AG09319 (cell line): Measurements from ENCODE around the gene PLCH1.
A peak's percentile ranks its signal among the peaks of the same experiment; 100 is the strongest.

Source experiments
- DNase-seq: peaks from one replicate; pipeline ENCODE4 v3.0.0-alpha.2; 2010; ENCODE audit warnings: low read depth; ENCODE audit errors: extremely low read depth
- TF ChIP-seq, protein P1 (sequence below): IDR thresholded peaks from 2 replicates; pipeline ENCODE4 v1.5.1; 2011; ENCODE audit warnings: low read depth, mild to moderate bottlenecking, inconsistent platforms, low read length, moderate library complexity

The PLCH1 gene

DNA sequence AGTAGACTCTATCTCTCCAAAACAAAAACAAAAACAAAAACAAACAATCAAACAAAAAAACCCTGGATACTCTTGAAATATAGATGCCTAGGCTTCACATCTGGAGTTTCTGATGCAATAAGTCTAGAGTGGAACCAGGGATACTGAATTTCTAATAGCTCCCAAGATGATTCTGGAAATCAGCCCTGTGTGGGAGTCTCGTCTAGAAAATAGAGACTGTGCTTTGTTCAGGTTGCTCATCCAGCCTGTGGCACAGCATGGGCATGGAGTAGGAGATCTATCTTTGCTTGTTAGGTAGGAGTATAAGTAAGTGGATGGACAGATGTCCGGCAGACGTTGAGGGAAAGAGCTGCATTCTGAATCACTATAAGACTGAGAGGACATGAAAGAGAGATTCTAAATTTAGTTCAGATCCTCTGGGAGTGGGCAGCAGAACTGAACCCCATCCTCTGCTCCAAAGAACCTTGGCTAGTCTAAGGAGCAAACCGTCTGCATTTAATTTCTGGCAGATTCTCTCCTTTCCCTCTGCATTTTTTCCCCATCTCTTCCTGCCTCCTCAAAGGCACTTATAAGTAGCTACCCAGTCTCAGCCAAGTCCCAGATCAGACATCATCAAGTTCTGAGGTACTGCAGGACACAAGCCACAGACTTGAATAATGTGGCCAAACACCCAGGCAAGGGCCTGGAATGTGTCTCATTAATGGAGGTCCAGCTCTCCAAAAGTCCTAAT, 358.8 kb downstream of the PLCH1 start:
- TF ChIP-seq, protein P1, sequence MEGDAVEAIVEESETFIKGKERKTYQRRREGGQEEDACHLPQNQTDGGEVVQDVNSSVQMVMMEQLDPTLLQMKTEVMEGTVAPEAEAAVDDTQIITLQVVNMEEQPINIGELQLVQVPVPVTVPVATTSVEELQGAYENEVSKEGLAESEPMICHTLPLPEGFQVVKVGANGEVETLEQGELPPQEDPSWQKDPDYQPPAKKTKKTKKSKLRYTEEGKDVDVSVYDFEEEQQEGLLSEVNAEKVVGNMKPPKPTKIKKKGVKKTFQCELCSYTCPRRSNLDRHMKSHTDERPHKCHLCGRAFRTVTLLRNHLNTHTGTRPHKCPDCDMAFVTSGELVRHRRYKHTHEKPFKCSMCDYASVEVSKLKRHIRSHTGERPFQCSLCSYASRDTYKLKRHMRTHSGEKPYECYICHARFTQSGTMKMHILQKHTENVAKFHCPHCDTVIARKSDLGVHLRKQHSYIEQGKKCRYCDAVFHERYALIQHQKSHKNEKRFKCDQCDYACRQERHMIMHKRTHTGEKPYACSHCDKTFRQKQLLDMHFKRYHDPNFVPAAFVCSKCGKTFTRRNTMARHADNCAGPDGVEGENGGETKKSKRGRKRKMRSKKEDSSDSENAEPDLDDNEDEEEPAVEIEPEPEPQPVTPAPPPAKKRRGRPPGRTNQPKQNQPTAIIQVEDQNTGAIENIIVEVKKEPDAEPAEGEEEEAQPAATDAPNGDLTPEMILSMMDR = no peak
- no peak for DNase-seq

DNA sequence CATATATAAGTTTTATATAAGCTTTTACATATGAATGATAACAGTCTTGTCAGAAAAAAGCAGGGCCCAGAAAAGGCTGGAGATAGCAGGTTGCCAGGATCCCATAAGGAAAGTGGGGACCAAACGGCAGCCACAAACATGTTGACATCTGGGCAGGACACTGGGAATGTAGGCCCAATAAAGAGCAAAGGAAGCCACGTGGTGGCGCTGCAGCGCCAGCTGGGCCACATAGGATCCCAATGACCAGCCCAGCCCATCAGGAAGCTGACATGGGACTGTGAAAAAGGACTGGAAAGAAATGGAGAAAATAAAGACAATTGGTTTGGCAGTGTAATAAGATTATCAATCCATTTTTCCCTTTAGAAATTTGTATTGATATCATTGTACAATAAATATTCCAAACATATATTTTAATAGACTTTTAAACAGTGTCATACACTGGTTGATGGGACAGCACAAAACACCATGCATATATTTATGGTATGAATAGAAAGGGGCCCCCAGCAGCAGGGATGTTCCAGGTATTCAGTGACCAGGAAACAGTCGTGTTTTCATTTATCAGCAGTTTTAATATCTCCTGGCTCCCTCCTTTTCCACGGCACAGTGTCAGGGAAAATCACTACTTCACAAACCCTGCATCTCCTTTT, 362.4 kb downstream of the PLCH1 start:
- TF ChIP-seq, protein P1 = peak; percentile 81
- DNase-seq = peak; percentile 39

DNA sequence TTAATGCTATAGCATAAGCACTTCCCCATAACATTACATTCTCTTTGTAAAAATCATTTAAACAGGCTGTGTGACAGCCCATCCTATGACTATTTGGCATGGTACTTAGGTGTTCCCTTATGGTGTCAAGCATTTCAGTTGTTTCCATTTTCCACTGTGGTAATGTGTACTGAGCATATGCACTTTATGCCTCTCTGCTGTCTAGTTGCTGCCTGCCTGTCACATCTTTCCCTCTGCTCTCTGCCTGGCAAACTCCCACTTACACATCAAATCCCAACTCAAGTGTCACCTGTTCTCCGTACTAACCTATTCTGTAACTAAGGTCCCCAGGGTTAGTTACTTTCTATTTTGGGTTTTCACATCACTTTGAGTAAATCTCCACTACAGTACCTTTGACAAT, 367.0 kb downstream of the PLCH1 start:
- no peak for DNase-seq
- TF ChIP-seq, protein P1 = no peak

DNA sequence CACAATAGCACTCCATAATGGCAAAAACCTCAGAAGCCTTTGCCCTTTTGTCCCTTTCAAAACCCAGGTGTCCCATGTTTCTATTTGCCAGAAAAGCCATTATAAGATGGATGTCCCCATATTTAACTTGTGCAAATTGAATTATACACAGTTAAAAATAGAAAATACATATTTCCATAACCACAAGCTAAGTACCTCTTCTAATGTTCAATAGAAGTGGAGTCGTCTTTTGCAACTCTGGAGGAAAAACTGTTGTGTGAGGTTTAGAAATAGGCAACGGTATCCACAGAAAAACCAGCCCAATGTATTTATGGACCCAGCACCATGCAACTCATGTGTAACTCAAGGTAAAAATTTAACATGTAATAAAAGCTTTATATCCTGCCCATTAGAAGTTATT, 367.8 kb downstream of the PLCH1 start:
- TF ChIP-seq, protein P1 = no peak
- no peak for DNase-seq

DNA sequence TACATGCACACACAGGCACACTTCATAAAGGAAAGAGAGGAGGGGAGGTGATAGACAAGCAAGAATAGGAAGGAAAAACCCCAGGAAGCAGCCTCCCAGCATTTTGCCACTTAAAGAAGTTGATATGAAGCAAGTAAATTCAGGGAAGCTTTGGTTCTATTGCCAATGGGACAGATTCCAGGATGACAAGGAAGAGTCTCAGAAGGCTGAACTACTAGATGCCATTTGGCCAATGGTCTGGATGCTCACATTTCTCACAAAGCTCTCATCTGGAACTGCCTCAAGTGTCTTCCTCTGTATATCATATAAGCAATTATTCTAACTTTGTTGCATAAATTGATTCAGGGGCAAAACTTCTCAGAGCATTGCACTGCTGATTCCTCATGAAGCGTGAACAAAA, 372.6 kb downstream of the PLCH1 start:
- TF ChIP-seq, protein P1 = no peak
- DNase-seq = no peak

DNA sequence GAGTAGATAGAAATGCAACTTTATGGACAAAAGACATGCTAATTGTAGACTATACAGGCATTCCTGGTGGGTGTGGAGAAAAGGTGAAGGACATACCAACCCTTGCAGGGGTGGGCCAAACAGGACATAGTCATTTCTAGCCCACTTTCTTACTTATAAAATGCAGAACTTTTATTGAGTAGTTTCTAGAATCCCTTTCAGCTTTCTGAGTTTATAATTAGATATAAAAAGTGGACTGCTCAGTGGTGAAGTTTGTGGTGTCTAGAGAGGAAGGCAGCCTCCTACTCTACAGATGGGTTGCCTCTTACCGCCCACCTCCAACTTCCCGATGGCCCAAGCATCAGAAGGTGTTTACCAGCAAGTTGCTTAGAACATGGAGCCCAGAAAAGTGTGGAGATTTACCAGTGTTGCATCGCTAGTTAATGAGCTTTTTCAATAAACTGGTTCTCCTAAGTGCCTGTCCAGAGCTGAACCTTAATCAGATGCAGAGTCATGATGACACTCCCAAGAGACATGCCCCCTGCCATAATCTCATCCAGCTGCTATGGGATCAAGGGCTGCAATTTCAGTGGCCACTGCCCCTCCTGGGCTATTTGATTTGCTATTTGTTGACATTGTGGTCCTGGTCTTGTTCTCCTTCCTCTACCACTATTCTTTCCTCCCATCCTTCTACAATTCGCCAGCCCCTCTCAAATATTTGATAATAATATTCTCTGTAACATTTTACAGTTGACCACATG, 373.9 kb downstream of the PLCH1 start:
- no peak for DNase-seq
- TF ChIP-seq, protein P1 = no peak

DNA sequence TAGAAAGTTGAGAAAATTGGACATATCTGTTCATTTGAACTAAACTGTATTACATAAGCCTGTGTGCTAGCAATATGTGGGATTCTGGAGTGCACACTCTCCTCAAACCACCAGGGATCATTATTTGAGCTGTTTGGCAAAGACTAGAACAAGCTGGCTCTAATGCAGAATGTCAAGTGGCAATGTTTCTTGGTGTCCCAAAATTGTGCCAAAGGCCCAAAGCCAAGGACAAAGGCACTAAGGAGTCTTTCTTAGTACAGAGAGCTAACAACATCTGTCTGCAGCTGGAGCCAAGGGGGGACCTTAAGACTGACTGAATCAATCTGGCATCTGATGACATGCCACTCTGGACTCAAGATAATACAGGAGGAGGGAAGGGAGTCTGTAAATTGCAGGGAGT, 374.7 kb downstream of the PLCH1 start:
- no peak for DNase-seq
- TF ChIP-seq, protein P1 = no peak
